ENCODE results near the gene DYSF. TPM values are rescaled to one million over a fixed set of nuclear protein-coding genes. Genes with fewer than 3 reads are reported as not detected.

DYSF gene
- total RNA-seq, 1 experiment from 2014 or later, result 0.89 TPM

GRCh38 chr2:71462641-71463341 lies 9.4 kb downstream of the DYSF start (continued):
- no peak for TF ChIP-seq CEBPB (IDR thresholded peaks at IDR 0.05; ENCODE audit: low read depth)
- no peak for TF ChIP-seq POLR2AphosphoS5 (IDR thresholded peaks at IDR 0.05; ENCODE audit: low read depth, low read length)
- no peak for TF ChIP-seq EGR1 (IDR thresholded peaks at IDR 0.05; ENCODE audit: low read depth)
- no peak for TF ChIP-seq TCF7L2 (IDR thresholded peaks at IDR 0.05; ENCODE audit: borderline replicate concordance, extremely low read depth, insufficient read depth, insufficient read length)

- POLR2A ChIA-PET, result no interaction called here
- no peak for DNase-seq (ENCODE audit: low read depth, low spot score)
- Histone ChIP-seq H3K4me2 (ENCODE audit: low read length) (no peak overlapping the region), H3K4me1 (ENCODE audit: control insufficient read depth in 1 of 2, insufficient read depth in 2 of 2, low read length in 2 of 2) (peaks cover 0 to 25% of the 10 kb centered on the region in 2 experiments; a peak in 3 of 4 replicates), H3K9me2 (ENCODE audit: insufficient read depth) (no peaks in the 10 kb centered on the region), H3K27me3 (ENCODE audit: insufficient read depth, low read length) (peaks cover 3% of the 10 kb centered on the region; the same call in 1 of the 2 replicates), H3K27ac (ENCODE audit: low read depth, low read length) (no peak overlapping the region), H3K79me2 (ENCODE audit: insufficient read depth, low read length) (no peaks in the 10 kb centered on the region), H3K36me3 (ENCODE audit: control insufficient read depth in 1 of 2, insufficient read depth in 2 of 2, low read length in 2 of 2) (no peaks in the 10 kb centered on the region), H2AFZ (ENCODE audit: low read depth, low read length, poor library complexity, severe bottlenecking) (no peak overlapping the region), H3K9ac (ENCODE audit: low read length) (no peak overlapping the region), H3K4me3 (replicated peaks in 1 of 2; ENCODE audit: low read depth in 1 of 2, low read length in 2 of 2) (no peak overlapping the region), H3K9me3 (ENCODE audit: control insufficient read depth in 1 of 2, insufficient read depth in 1 of 2, low read depth in 1 of 2, low read length in 2 of 2) (no peaks in the 10 kb centered on the region), H4K20me1 (ENCODE audit: insufficient read depth) (no peaks in the 10 kb centered on the region)
- BruUV-seq (replicated peaks), result no TSS peak
- ATAC-seq, result no peak
- intact Hi-C loops (cut with micrococcal nuclease), result no loop called here
- RAD21 ChIA-PET (ENCODE audit: low non-redundant PET in 1 of 2, low total read pairs in 2 of 2, uncharacterized antibody in 2 of 2, unreplicated experiment in 2 of 2), result no interaction called here
- TF ChIP-seq SRF (IDR thresholded peaks at IDR 0.05; ENCODE audit: low read depth) (no peak), CTCF (IDR thresholded peaks at IDR 0.05 in 2 of 3, conservative IDR thresholded peaks at IDR 0.05 in 1 of 3; ENCODE audit: borderline replicate concordance in 1 of 3, insufficient read depth in 1 of 3, low read depth in 2 of 3, low read length in 2 of 3) (no peak), ATF3 (IDR thresholded peaks at IDR 0.05) (no peak), FOSL1 (IDR thresholded peaks at IDR 0.05; ENCODE audit: low read depth) (no peak)
- CTCF ChIA-PET, result interaction anchor here (4.8 kb wide), 1 partner anchor 47 kb away, joined by 61 read pairs; no protein-coding TSS in a partner anchor
Observed at GRCh38 chr2:71463342-71463654, 9.9 kb downstream of the DYSF start.
